GM04503 (cell line): ENCODE measurements around the gene AGAP1.

Source experiments
- DNase-seq: peaks from one replicate; pipeline ENCODE4 v3.0.0-alpha.2; 2012; ENCODE audit warnings: low read depth

The AGAP1 gene

DNA sequence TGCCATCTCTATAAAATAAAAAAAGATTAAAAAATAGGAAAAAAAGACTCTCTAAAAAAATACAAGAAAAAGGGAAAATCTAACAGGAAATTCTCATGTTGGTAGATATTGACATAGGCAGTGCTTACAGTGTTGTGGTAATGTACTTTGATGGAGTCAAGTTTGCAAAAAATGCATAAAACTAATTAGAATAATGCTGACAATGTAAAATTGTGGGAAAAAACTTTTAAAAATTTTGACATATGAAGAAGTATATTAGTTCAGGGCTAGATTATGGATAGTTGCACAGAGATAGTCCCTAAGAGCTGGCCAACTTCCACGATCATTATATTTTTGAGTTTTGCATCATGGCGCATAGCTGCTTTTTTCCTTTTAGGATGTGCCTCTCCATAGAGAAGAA lies 601.7 kb downstream of the AGAP1 start:
- no peak for DNase-seq

DNA sequence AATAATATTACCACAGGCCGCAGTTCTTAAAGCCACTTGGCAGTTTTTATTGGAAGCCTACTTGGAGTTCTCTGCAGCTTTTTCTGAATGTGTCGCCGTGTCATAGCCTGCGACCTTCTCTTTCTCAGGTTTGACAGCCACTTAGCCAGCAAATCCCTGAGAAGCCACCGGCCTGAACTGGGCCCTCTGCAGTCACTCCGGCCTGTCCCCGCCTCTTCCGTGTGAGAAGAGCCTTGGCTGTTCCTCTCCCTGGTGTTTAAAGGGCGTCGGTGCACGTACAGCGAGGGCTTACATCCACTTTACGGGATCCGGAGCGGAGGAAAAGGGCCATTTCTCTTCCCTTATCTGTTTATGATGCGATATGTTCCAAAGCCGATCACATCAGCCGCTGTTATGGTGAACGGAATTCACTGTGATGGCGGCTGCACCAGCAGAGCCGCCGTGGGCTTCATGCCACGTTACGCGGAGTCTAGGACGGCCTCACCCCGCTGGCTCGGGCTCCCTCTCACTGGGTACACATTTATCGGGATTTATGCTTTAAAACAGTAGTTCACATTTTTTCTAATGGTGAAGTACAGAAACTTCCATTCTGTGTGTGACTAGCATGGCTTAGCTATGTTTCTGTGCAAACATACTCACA lies 607.6 kb downstream of the AGAP1 start:
- no peak for DNase-seq

DNA sequence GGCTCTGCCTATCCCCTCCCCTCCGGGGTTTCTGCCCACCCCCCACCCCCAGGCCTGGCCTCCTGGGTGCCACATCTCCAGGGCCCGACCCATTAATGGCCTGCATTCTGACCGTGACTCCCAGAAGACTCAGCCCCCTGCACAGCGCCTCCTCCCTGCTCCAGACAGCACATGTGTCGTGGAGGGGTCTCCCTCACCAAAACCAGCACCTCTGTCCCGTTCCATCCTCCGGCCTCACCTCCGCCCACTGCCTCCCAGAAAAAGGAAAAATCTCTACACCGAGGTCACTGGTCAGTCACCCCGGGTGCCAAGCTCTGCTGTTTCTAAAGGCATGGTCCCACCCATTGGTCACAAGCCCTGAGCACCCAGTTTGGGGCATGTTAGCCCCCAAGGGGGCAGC lies 609.1 kb downstream of the AGAP1 start:
- DNase-seq: no peak

DNA sequence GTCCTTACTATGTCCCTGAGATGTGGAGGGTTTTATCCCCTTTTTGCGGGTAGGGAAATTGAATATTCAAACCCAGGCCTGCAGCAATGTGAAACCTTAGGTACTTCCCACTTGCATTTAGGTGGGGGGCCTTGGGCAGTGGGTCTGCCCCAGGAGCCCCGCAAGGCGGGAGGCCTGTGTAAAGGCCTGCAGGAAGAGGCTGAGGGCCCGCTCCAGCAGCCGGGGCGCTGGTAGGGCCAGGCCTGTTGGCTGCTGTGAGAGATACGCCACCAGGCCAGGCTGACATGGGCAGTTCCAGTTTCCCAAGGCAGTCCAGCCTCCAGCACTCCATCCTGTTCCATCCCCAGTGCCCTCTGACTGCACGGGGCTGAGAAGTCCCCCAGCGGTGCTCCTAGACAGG lies 610.1 kb downstream of the AGAP1 start:
- DNase-seq: no peak

DNA sequence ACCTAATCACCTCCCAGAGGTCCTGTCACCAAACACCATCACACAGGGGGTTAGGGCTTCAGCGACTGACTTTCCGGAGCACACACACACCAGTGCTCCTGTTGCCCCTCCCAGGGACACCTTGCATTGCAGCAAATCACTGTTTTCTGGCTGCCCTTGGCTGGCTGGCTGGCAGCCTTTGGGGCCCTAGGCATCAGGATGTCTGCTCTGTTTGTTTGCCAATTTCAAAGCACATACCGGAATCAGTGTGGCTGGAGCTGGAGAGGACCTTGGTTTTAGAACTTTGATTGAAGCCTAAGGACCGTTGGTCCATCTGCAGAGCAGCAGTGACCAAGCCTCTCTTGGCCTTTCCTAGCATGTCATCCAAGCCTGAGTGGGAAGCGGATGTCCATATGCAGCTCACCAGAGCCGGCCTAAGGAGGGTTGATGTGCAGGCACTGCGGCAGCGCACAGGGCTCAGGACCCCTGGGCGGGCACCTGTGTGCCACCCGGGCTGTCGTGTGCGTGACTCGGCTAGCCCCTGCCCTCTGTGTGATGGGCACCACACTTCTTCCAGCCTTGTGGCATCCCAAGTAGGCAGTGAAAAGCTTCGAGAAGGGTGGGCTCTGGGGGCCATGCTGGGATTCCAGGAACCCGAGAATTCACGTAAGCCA lies 612.2 kb downstream of the AGAP1 start:
- DNase-seq: no peak

DNA sequence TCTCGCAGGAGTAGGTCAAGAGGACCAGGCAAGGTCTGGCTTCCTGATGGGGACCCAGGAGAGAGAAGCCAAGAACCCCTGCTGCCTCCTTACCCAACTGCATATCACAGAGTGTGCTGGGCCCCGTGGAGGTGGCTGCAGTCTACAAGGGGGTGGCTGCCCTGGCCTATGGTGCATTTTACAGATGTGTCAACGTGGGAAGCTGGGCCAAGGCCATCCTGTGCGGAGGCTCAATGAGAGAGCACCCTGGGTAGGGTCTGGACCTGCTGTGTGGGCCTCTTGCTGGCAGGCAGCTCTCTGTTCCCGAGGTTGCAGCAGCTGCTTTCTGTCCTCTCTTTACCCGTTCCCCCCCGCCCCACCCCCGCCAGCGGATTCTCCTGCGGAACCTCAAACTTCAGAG lies 612.9 kb downstream of the AGAP1 start:
- no peak for DNase-seq

DNA sequence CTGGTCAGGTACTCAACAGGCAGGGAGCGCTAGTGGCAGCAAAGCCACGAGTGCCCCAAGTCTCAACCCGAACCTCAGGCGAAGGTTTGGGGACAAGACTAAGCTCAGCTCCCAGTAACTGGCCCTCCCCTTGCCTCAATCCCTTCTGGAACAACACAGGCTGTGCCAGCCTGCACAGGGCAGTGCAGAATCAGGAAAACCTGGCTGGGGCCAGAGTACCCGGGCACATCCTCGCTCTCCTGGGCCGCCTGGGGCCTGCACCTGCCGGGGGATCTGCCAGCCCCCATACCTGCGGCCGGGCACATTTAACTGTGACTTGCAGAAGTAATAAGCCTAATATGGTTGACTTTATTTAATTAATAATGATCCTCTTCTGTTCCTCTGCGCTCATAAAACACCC lies 613.7 kb downstream of the AGAP1 start:
- DNase-seq: no peak

DNA sequence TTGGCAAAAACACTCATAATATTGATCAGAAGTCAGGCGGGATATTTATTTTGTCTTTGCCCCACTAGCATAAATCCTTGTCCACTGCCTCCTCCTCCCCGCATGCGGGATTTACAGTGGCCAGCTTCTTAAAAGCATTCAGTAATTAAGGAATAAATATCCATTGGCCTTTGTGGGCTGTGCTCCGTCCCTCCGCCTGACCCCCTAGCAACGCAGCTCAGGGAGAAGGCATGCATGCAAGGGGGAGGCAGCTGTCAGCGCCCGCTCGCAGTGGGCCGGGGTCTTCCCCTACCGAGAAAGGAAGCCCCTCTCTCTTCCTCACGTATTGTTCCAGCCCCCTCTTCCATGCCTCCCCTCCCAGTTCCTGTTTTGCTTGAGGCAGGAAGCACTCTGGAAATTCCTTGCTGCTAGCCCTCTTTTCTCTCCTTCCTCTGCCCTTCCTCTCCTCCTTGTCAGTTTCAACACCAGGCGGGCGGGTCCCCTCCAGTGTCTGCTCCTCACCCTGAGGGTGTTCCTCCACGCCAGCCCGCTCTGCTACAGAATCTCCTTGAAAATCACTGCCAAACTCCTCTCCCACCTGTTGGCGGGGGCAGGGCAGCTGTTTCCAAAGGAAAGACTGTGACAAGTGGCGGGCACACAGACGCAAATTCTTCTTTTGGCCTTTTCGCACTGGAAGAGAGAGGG lies 614.2 kb downstream of the AGAP1 start:
- no peak for DNase-seq

DNA sequence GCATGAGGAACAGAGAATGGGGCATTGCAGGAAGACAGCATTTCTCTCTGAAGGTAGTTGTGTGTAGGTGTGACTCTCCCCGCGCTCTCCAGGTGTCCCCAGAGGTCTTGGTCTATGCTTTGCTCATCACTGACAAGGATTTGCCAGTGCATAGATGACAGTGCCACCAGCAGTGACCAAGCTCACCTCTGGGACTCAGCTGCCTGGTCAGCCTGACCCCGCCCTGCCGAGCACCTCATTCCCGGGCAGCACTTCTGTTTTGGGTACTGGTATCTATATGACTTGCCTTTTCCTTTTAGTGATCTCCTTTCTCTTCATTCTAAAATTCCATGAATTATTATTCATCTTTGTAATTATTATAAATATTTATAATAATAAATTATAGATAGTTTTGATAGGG lies 615.2 kb downstream of the AGAP1 start:
- DNase-seq: no peak

DNA sequence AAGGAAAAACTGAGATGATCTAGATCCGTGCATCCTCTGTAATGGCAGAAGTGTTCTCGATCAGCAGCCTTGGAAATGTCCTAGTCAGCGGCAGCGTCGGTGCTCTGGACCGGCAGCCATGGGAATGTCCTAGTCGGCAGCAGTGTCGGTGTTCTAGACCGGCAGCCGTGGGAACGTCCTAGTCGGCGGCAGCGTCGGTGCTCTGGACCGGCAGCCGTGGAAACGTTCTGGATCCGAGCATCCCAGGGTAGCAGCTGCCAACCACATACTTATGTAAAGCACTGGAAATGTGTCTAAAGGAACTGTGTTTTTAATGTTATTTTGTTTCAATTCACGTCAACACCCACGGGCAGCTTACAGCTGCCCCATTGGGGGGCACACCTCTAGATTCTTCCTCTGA lies 615.6 kb downstream of the AGAP1 start:
- no peak for DNase-seq

DNA sequence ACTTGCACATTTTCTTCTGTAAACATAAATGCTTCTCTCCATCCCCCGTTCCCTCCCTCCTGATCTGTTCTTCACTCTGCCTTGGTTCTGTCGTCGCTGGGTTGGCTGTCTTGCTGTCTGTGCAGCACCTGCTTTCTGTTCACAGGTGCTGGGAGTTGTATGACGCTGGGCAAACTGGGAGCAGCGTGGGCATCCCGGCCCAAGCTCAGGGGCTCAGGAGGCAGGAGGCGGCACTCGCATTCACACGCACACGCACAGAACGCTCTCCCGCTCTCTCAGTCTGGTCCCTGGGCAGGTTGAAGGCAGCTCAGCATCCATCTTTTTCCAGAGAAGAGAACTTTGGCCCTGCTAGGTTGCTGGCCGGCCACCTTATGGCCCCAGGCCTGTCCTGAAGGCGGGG lies 618.6 kb downstream of the AGAP1 start:
- DNase-seq: no peak

DNA sequence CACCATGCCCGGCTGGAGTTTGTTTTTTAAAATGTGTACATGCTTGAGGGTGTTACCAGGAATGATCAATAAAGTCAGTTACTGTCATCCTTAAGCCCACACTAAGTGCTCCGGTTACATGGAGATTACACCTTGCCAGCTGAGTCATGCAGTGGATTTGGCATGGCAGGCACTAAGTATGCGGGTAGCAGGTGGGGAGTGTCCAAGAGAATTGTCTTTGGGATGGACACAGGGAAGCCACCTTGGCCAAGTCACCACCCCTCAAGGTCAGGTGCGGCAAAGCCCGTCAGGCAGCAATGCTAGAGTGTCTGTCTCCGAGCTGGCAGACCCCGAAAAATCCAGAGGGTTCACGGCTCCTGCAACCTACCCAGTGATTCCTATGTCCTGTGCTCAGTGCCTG lies 619.6 kb downstream of the AGAP1 start:
- DNase-seq: no peak

DNA sequence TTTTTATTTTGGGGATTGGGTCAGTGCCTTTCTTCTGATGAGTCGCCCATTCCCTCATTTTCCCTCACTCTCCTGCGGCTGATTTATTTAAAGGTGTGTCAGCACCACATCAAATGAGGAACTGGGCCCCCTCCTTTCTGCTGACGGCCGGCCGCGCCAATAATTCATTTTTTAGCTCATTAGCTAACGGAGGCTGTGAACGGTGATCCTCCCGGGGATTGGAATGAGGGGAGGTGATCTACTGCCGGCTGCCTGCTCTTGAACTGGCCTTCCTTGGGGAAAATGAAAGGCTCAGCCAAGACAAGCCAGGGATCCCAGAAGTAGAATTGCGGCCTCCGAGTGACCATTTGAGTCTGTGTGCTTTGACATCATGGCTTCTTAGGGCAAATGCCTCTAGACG lies 620.1 kb downstream of the AGAP1 start:
- DNase-seq: no peak

DNA sequence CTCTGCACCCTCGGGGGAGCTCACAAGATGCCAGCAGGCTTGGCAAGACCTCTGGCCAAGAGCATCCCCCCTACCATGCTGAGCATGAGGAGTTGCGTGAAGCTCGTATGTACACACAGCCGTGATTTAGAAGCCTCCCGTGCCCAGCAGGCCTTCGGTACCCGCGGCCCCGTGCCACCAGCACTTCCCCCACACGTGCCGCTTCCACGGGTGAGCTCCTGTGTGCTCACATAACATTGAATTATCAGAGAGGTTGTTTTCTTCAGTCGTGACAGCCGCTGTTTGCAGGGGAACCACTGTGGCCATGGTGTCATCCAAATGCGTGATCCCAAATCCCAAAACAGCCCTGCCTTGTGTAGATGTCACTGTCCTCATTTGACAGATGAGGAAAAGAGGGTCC lies 621.1 kb downstream of the AGAP1 start:
- DNase-seq: no peak

DNA sequence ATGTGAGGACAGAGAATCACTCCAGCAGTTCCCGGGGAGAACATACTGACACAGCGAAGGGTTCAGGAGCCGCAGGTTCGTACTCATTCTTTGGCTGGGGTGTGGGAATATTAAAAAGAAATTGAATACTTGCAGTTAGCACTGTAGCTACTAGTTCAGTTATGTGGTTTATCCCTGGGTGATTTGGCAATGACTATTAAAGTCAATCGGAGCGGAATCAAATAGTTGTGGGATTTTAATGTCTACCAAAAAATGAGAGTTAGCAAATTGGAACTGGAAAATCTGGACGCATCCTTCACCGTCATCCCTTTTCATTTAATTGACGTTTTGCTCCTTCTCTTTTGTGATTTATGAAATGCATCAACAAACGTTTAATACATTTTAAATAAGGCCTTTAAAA lies 623.6 kb downstream of the AGAP1 start:
- DNase-seq: no peak

DNA sequence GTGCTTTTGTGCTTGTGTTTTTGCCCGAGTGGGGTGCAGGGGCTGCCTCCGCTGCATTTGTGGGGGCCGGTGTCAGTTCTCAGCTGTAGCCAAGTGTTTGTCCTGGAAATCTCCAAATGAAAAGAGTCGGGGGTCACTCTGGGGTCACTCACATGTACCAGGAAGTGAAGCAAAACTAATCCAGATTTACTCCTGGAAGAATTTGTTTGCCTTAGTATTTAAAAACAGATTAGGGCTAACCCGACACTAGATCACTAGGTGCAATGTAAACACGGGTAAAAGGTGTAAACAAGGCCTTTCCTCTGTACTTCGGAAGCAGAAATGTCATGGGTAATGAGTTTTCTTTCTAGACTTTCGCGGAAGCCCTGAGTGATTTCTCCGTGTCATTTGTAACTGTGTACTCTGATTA lies 624.0 kb downstream of the AGAP1 start:
- DNase-seq: no peak

DNA sequence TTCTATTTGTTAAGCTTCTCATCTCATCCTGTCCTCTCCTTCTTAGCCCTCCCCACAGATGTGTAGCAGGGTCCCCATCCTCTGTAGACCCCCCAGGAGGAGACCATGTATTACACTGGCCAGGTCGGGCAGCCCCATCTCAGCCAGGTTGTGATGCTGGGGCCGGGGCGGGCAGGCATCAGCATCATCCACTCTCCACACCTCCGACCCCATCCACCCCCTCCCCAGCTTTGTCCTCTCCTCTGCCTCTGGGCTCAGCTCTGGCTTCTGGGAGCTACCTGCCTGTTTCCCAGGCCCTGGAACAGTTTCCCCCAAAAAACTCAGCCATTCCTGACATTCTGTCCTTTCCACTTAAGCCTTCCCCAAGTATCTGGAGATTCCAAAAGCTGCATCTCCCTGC lies 625.2 kb downstream of the AGAP1 start:
- DNase-seq: no peak

DNA sequence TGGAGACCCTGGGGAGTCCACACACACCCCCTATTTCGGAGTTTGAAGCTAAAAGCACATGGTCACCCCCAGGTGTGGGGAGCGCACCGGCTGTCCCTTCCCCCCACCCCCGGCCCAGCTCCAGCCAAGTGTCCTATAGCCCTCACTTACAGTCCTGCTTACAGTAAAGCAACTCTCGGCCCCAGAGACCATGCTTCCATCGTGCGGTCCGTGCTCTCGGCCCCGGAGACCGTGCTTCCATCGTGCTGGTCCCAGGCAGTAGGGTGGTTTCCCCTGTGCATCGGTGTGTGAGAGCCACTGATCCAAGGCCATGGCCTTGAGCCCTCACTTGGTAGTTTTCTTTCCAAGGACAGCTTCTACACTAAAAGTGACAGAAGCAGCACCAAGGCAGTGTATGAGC lies 625.6 kb downstream of the AGAP1 start:
- DNase-seq: no peak

DNA sequence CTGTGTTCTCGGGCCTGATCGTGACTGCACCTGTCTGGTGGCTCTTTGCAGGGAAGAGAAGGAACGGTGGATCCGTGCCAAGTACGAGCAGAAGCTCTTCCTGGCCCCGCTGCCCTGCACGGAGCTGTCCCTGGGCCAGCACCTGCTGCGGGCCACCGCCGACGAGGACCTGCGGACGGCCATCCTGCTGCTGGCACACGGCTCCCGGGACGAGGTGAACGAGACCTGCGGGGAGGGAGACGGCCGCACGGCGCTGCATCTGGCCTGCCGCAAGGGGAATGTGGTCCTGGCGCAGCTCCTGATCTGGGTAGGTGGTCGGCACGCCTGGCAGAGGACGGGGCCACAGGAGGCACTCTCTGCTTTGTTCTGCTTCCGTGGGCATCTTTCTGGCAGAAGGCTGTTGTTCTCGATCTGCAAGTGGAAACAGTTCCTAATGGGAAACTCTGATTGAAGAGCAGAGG lies 626.3 kb downstream of the AGAP1 start:
- DNase-seq: no peak

DNA sequence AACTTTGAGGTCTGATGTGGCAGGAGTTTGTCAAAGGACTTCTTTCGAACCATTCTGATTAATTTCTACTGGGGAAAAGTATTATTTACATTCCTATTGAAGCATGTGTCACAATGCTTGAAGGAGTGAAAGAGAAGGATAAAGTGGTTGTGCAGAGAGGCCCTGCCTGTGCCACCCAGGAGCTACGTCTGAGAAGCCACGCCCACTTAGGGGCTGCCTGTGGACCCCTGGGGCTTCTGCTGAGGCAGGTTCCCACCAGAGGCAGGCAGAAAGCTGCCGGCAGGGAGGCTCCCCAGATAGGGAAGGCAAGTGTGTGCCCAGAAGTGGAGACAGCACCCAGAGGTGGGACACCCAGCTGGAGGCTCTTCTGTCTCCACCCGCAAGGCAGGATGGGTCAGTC lies 627.0 kb downstream of the AGAP1 start:
- no peak for DNase-seq

DNA sequence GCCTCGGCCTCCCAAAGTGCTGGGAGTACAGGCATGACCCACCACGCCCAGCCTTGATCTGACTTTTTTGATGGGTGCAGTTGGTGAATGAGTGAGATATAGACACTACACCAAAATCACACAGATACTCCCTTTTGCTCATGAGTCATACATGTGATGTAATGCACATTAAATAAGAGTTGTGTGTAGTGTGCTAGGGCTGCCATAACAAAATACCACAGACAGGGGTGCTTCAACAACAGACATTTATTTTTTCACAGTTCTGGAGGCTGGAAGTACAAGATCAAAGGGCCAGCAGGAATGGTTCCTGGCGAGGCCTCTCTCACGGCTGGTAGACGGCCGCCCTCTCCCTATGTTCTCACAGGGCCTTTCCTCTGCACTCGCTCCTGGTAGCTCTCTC lies 627.7 kb downstream of the AGAP1 start:
- DNase-seq: no peak

DNA sequence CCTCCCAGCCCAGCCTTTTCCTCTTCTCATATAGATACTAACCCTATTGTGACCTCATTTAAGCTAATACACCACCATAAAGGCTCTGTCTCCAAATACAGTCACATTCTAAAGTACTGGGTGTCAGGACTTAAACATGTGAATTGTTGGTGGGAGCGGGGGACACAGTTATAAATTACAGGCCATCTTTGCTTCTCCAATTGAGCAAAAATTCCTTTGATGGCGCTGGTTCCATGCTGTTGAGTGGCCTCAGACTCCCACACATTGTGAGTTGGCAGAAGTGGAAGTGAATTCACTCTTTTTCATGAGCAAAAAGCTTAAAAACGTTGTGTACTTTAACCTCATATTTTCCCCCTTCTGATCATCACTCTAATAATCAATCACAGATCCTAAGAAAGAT lies 628.4 kb downstream of the AGAP1 start:
- DNase-seq: no peak

DNA sequence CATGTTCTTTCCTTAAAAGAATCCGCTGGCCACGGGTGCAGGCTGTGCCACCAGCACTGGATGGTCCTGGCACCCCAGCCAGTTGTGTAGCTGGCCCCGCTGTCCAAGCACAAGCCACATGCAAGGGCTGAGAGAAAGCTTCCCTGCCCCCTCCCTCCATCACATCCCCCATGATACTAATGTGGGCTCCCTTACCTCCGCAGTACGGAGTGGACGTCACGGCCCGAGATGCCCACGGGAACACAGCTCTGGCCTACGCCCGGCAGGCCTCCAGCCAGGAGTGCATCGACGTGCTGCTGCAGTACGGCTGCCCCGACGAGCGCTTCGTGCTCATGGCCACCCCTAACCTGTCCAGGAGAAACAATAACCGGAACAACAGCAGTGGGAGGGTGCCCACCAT lies 629.9 kb downstream of the AGAP1 start:
- no peak for DNase-seq
